Neuronal stem cell (in vitro differentiated cells): ENCODE results near the gene DBNL.
A peak's percentile ranks its signal among the peaks of the same experiment; 100 is the strongest.

Experiments used
- DNase-seq: peaks from one replicate; pipeline ENCODE4 v3.0.0-alpha.2; 2013; ENCODE audit warnings: low spot score
- H2AFZ ChIP-seq: one replicate; pipeline ENCODE4 v1.6.1; 2013; ENCODE audit warnings: mild to moderate bottlenecking, low read length, inconsistent platforms
- H2AK5ac ChIP-seq: 2 replicates; pipeline ENCODE4 v1.6.1; 2013; ENCODE audit warnings: low read depth, mild to moderate bottlenecking, inconsistent platforms, low read length, moderate library complexity, mixed read lengths
- H2BK120ac ChIP-seq: 2 replicates; pipeline ENCODE4 v1.6.1; 2013; ENCODE audit warnings: low read depth, mild to moderate bottlenecking, inconsistent platforms, low read length, moderate library complexity, mixed read lengths
- H2BK12ac ChIP-seq: one replicate; pipeline ENCODE4 v1.6.1; 2013; ENCODE audit warnings: low read length, inconsistent platforms
- H2BK15ac ChIP-seq: 2 replicates; pipeline ENCODE4 v1.6.1; 2013; ENCODE audit warnings: mild to moderate bottlenecking, low read length, inconsistent platforms, mixed read lengths
- H2BK5ac ChIP-seq: one replicate; pipeline ENCODE4 v1.6.1; 2013; ENCODE audit warnings: inconsistent platforms, mild to moderate bottlenecking, low read length, moderate library complexity
- H3K14ac ChIP-seq: one replicate; pipeline ENCODE4 v1.6.1; 2013; ENCODE audit warnings: low read length, inconsistent platforms
- H3K18ac ChIP-seq: 2 replicates; pipeline ENCODE4 v1.6.1; 2013; ENCODE audit warnings: low read length, inconsistent platforms
- H3K23ac ChIP-seq: 2 replicates; pipeline ENCODE4 v1.6.1; 2013; ENCODE audit warnings: low read depth, mild to moderate bottlenecking, mixed read lengths, low read length, inconsistent platforms; ENCODE audit not compliant: poor library complexity
- H3K27ac ChIP-seq: replicated peaks from 3 replicates; pipeline ENCODE4 v1.5.1; 2013; ENCODE audit warnings: low read length, inconsistent platforms
- H3K27me3 ChIP-seq, 3 experiments: 2 replicates each; pipeline ENCODE4 v1.6.1; 2013; ENCODE audit warnings: low read length in 3 of 3, mild to moderate bottlenecking in 2 of 3, inconsistent platforms in 1 of 3, low read depth in 1 of 3, mixed read lengths in 1 of 3, moderate library complexity in 1 of 3; ENCODE audit not compliant: control insufficient read depth in 3 of 3, insufficient read depth in 3 of 3
- H3K36me3 ChIP-seq, 2 donors: replicated peaks in 1 of 2; 2 replicates each; pipeline ENCODE4 v1.6.1; 2013; ENCODE audit warnings: low read length in 2 of 2; ENCODE audit not compliant: control insufficient read depth in 2 of 2, insufficient read depth in 2 of 2
- H3K4ac ChIP-seq: 2 replicates; pipeline ENCODE4 v1.6.1; 2013; ENCODE audit warnings: inconsistent platforms, mild to moderate bottlenecking, low read length, moderate library complexity
- H3K4me1 ChIP-seq, 2 donors: 1 replicate in 1 of 2; 2 replicates in 1 of 2; pipeline ENCODE4 v1.6.1; 2013; ENCODE audit warnings: low read length in 2 of 2, low read depth in 1 of 2; ENCODE audit not compliant: control insufficient read depth in 2 of 2, insufficient read depth in 1 of 2
- H3K4me2 ChIP-seq: one replicate; pipeline ENCODE4 v1.6.1; 2013; ENCODE audit warnings: mild to moderate bottlenecking, low read length, inconsistent platforms; ENCODE audit not compliant: insufficient read depth, poor library complexity, severe bottlenecking
- H3K4me3 ChIP-seq, 2 donors: 2 replicates each; pipeline ENCODE4 v1.5.1; 2013; ENCODE audit warnings: low read length in 2 of 2, mild to moderate bottlenecking in 2 of 2, inconsistent platforms in 1 of 2, moderate library complexity in 1 of 2
- H3K79me1 ChIP-seq: one replicate; pipeline ENCODE4 v1.6.1; 2013; ENCODE audit warnings: low read depth, mild to moderate bottlenecking, inconsistent platforms, low read length, moderate library complexity
- H3K9ac ChIP-seq: one replicate; pipeline ENCODE4 v1.6.1; 2013; ENCODE audit warnings: mild to moderate bottlenecking, low read depth, low read length, inconsistent platforms; ENCODE audit not compliant: poor library complexity
- H3K9me3 ChIP-seq, 2 donors: replicated peaks in 1 of 2; 2 replicates each; pipeline versions ENCODE3 to v1.6.1; 2013; ENCODE audit warnings: low read length in 2 of 2, mild to moderate bottlenecking in 2 of 2, inconsistent platforms in 1 of 2, low read depth in 1 of 2, mixed read lengths in 1 of 2, moderate library complexity in 1 of 2; ENCODE audit not compliant: control insufficient read depth in 2 of 2, insufficient read depth in 1 of 2
- H4K8ac ChIP-seq: one replicate; pipeline ENCODE4 v1.6.1; 2013; ENCODE audit warnings: low read depth, mild to moderate bottlenecking, inconsistent platforms, low read length, moderate library complexity
- H4K91ac ChIP-seq: one replicate; pipeline ENCODE4 v1.6.1; 2013; ENCODE audit warnings: low read length, low read depth, mild to moderate bottlenecking, inconsistent platforms; ENCODE audit not compliant: poor library complexity
- whole genome bisulfite sequencing, 2 donors: extraction: QIAGEN DNeasy Blood & Tissue Kit; methylation state at CpG; one replicate each; pipeline ENCODE4 v1.1.7; 2013; ENCODE audit warnings: missing lambda C conversion rate in 2 of 2, mixed read lengths in 1 of 2; ENCODE audit not compliant: insufficient read length in 2 of 2, insufficient replicate concordance in 1 of 2; ENCODE audit errors: extremely low coverage in 2 of 2; 5-methylcytosine and 5-hydroxymethylcytosine counted together

The DBNL gene

DNA sequence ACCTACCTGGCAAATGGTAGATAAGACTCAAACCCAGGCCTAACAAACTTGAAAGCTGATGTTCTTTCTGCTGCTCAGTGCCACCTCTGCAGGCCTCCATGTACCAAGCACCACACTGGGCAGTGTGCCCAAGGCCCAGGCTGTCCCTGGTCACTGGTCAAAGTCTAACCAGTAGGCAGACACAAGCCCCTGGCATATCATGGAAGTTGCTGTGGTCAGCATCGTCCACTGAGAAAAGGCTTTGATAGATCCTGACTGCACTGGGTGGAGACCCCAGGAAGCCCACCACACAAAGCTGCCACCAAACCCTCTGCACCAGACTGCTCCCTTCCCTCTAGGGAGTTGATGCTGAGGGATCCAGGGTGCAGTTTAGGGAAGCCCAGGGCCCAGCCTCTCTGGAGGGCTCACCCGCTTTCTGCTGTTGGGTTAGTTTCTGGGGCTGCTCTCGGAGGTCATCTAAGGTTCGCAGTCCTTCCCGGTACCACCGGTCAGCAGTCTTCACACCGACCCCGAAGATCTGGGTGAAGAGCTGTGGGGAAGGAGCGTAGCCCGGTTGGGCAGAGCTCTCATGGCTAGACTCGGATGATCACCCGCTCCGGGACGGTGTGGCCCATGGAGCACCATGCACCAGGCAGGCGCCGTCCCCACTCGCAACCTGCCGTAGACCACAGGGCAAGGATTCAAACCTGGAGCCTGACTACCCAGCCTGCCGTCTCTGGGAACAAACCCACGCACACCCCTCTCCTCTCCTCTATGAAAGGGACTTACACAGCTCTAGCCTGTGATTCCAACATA lies 31.8 kb downstream of the DBNL start:
- no peak overlapping the region for H3K14ac ChIP-seq
- H3K36me3 ChIP-seq: peaks cover 49 to 69% of the 10 kb centered on the region in 2 donors
- H3K9ac ChIP-seq: no peak overlapping the region
- no peak overlapping the region for H2AFZ ChIP-seq
- H3K27me3 ChIP-seq: no peaks in the 10 kb centered on the region
- H2BK5ac ChIP-seq: peak overlapping the region; percentile 48
- H2BK12ac ChIP-seq: no peak overlapping the region
- H3K23ac ChIP-seq: peak overlapping the region; percentile 76
- no peaks in the 10 kb centered on the region for H3K9me3 ChIP-seq
- no peak overlapping the region for H3K4ac ChIP-seq
- H2BK15ac ChIP-seq: no peak overlapping the region
- no peak overlapping the region for H3K4me2 ChIP-seq
- no peak overlapping the region for H4K91ac ChIP-seq
- no CpG with 5 or more reads among the region's 20 CpGs for WGBS, 2 donors
- H3K4me3 ChIP-seq: no peak overlapping the region
- no peak overlapping the region for H3K18ac ChIP-seq
- H2AK5ac ChIP-seq: no peak overlapping the region
- no peaks in the 10 kb centered on the region for H3K4me1 ChIP-seq
- H4K8ac ChIP-seq: no peak overlapping the region
- no peak overlapping the region for H3K27ac ChIP-seq
- peaks cover 4% of the 10 kb centered on the region for H3K79me1 ChIP-seq
- no peak for DNase-seq
- H2BK120ac ChIP-seq: no peak overlapping the region

GRCh38 chr7:44077061-44077460 lies 32.6 kb downstream of the DBNL start:
- H3K14ac ChIP-seq: peak overlapping the region; percentile 66
- no peak overlapping the region for H3K4me3 ChIP-seq
- no peak overlapping the region for H2AK5ac ChIP-seq
- no peak overlapping the region for H2BK15ac ChIP-seq
- no peak for DNase-seq
- H3K9me3 ChIP-seq: no peaks in the 10 kb centered on the region
- H3K36me3 ChIP-seq: peaks cover 49 to 69% of the 10 kb centered on the region in 2 donors
- no peak overlapping the region for H3K18ac ChIP-seq
- no peaks in the 10 kb centered on the region for H3K4me1 ChIP-seq
- WGBS, 2 donors: no CpG with 5 or more reads among the region's 9 CpGs
- H4K8ac ChIP-seq: no peak overlapping the region
- no peak overlapping the region for H2BK12ac ChIP-seq
- H3K4ac ChIP-seq: no peak overlapping the region
- peaks cover 4% of the 10 kb centered on the region for H3K79me1 ChIP-seq
- H3K9ac ChIP-seq: no peak overlapping the region
- H2BK120ac ChIP-seq: no peak overlapping the region
- H4K91ac ChIP-seq: no peak overlapping the region
- H2AFZ ChIP-seq: no peak overlapping the region
- no peaks in the 10 kb centered on the region for H3K27me3 ChIP-seq
- H3K27ac ChIP-seq: no peak overlapping the region
- no peak overlapping the region for H3K4me2 ChIP-seq
- no peak overlapping the region for H3K23ac ChIP-seq
- H2BK5ac ChIP-seq: peak overlapping the region; percentile 48

- Histone ChIP-seq H3K9me3 (no peaks in the 10 kb centered on the region), H2AK5ac (no peak overlapping the region), H2BK5ac (peak overlapping the region; percentile 39), H3K18ac (no peak overlapping the region), H3K4me1 (no peaks in the 10 kb centered on the region), H3K27me3 (no peaks in the 10 kb centered on the region), H4K8ac (peak overlapping the region; percentile 65), H3K79me1 (peaks cover 4% of the 10 kb centered on the region), H3K14ac (no peak overlapping the region), H4K91ac (no peak overlapping the region), H3K9ac (no peak overlapping the region), H2BK15ac (no peak overlapping the region), H2BK12ac (no peak overlapping the region), H2AFZ (no peak overlapping the region), H3K27ac (no peak overlapping the region), H3K4me2 (no peak overlapping the region), H3K4me3 (no peak overlapping the region), H3K23ac (no peak overlapping the region), H2BK120ac (no peak overlapping the region), H3K36me3 (peaks cover 48 to 68% of the 10 kb centered on the region in 2 donors), H3K4ac (no peak overlapping the region)
- no peak for DNase-seq
- no CpG with 5 or more reads among the region's 5 CpGs for WGBS, 2 donors
Observed at GRCh38 chr7:44077681-44078091, 33.2 kb downstream of the DBNL start.

GRCh38 chr7:44078521-44078920 lies 34.0 kb downstream of the DBNL start:
- Histone ChIP-seq H2BK15ac (no peak overlapping the region), H4K8ac (no peak overlapping the region), H3K27ac (no peak overlapping the region), H2BK120ac (no peak overlapping the region), H3K36me3 (peaks cover 42 to 60% of the 10 kb centered on the region in 2 donors), H3K4me3 (no peak overlapping the region), H3K23ac (no peak overlapping the region), H3K4ac (no peak overlapping the region), H2AFZ (no peak overlapping the region), H3K9ac (peak overlapping the region; percentile 30), H3K4me1 (no peaks in the 10 kb centered on the region), H4K91ac (no peak overlapping the region), H2BK5ac (no peak overlapping the region), H3K14ac (no peak overlapping the region), H3K79me1 (peaks cover 4% of the 10 kb centered on the region), H3K27me3 (peaks cover 0 to 2% (median 0%) of the 10 kb centered on the region in 3 experiments), H2AK5ac (no peak overlapping the region), H3K9me3 (no peaks in the 10 kb centered on the region), H3K18ac (no peak overlapping the region), H3K4me2 (no peak overlapping the region), H2BK12ac (no peak overlapping the region)
- no peak for DNase-seq
- WGBS, 2 donors: no CpG with 5 or more reads among the region's 8 CpGs
